Body of pancreas (tissue), 4 donors: Measurements from ENCODE around the gene ETNPPL.

ENCODE experiments used
- POLR2A ChIP-seq, 3 donors: fragments of 450-650 bp; IDR thresholded peaks; one replicate each; pipeline ENCODE4 v1.6.1; 2016; ENCODE audit warnings: antibody characterized with exemption in 3 of 3, mild to moderate bottlenecking in 2 of 3
- TF ChIP-seq, protein P1 (sequence below), 7 experiments: fragments of 450-650 bp in 4 of 7; fragments of 200-600 bp in 3 of 7; sonication (generic) in 3 of 7; IDR thresholded peaks; one replicate each; pipeline ENCODE4 v1.5.1; 2016 to 2019; ENCODE audit warnings: antibody characterized with exemption in 7 of 7

DNA sequence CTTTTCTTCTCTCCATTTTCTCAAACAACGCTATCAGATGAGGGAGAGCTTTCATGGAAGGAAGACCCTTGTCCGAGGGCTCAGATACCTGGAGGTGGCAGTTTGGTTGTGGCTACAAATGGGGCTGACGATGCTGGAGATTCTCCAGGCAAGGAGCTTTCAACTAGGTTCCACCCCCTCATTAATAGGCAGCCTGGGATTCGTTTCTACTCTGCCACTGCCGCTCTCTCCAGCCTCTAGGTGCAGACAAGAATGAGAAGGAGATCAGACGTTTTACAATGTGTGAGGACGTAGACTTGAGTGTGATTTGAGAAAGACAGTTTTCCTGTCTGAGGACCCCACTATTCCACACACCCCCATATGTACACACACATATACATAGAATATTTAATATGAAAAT is 53.1 kb downstream of the ETNPPL start:
- no peak for TF ChIP-seq POLR2A (IDR thresholded peaks at IDR 0.05)
- TF ChIP-seq, protein P1, sequence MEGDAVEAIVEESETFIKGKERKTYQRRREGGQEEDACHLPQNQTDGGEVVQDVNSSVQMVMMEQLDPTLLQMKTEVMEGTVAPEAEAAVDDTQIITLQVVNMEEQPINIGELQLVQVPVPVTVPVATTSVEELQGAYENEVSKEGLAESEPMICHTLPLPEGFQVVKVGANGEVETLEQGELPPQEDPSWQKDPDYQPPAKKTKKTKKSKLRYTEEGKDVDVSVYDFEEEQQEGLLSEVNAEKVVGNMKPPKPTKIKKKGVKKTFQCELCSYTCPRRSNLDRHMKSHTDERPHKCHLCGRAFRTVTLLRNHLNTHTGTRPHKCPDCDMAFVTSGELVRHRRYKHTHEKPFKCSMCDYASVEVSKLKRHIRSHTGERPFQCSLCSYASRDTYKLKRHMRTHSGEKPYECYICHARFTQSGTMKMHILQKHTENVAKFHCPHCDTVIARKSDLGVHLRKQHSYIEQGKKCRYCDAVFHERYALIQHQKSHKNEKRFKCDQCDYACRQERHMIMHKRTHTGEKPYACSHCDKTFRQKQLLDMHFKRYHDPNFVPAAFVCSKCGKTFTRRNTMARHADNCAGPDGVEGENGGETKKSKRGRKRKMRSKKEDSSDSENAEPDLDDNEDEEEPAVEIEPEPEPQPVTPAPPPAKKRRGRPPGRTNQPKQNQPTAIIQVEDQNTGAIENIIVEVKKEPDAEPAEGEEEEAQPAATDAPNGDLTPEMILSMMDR (IDR thresholded peaks at IDR 0.05) = no peak
